HEK293 (cell line): Measurements from ENCODE around the gene HES3.

Source experiments
- CTCF ChIA-PET: fragments of 350-600 bp; formaldehyde crosslinking; extraction: SDS; loops from one replicate; lab custom pipeline; 2021; ENCODE audit warnings: antibody characterized with exemption; lab: Yijun Ruan, JAX
- POLR2A ChIA-PET: fragments of 300-600 bp; formaldehyde crosslinking; extraction: SDS; loops from one replicate; lab custom pipeline; 2020; ENCODE audit warnings: antibody characterized with exemption, inconsistent platforms; lab: Yijun Ruan, JAX
- H3K27ac ChIP-seq: fragments of 200-500 bp; sonication (Bioruptor generic); 2 replicates; pipeline ENCODE4 v1.5.1; 2014; ENCODE audit warnings: low read depth, low read length, control low read depth, inconsistent platforms; ENCODE audit errors: extremely low read depth
- H3K36me3 ChIP-seq, 2 experiments: fragments of 200-500 bp in 1 of 2; sonication (Bioruptor generic) in 1 of 2; 1 replicate in 1 of 2; 2 replicates in 1 of 2; pipeline ENCODE4 v1.5.1; 2014 to 2017; ENCODE audit warnings: inconsistent platforms in 2 of 2, low read length in 2 of 2; ENCODE audit not compliant: control insufficient read depth in 2 of 2, insufficient read depth in 1 of 2
- H3K4me1 ChIP-seq: fragments of 200-500 bp; sonication (Bioruptor generic); 2 replicates; pipeline ENCODE4 v1.5.1; 2014; ENCODE audit warnings: mild to moderate bottlenecking, low read length, inconsistent platforms; ENCODE audit not compliant: control insufficient read depth, insufficient read depth
- H3K4me3 ChIP-seq: 2 replicates; pipeline ENCODE4 v1.5.1; 2011; ENCODE audit warnings: low read depth, mild to moderate bottlenecking, control low read depth, low read length, moderate library complexity
- H3K9me3 ChIP-seq: fragments of 200-500 bp; sonication (Bioruptor generic); 2 replicates; pipeline ENCODE4 v1.5.1; 2014; ENCODE audit warnings: low read depth, low read length, inconsistent platforms; ENCODE audit not compliant: control insufficient read depth, insufficient read depth
- EGR2 ChIP-seq: fragments of 450-650 bp; formaldehyde crosslinking; IDR thresholded peaks from 2 replicates; pipeline ENCODE4 v1.5.1; 2016; ENCODE audit warnings: low read depth, missing biosample characterization, missing genetic modification characterization
- GLIS1 ChIP-seq: fragments of 450-650 bp; formaldehyde crosslinking; IDR thresholded peaks from 2 replicates; pipeline ENCODE4 v1.5.1; 2016; ENCODE audit warnings: missing biosample characterization, missing genetic modification characterization
- GLIS2 ChIP-seq: fragments of 450-650 bp; formaldehyde crosslinking; IDR thresholded peaks from 2 replicates; pipeline ENCODE4 v1.5.1; 2016; ENCODE audit warnings: missing biosample characterization, missing genetic modification characterization
- RBAK ChIP-seq: fragments of 450-650 bp; formaldehyde crosslinking; IDR thresholded peaks from 2 replicates; pipeline ENCODE4 v1.5.1; 2016; ENCODE audit warnings: missing biosample characterization, missing genetic modification characterization
- TRIM28 ChIP-seq: IDR thresholded peaks from 2 replicates; pipeline ENCODE4 v1.6.1; 2011; ENCODE audit warnings: low read length, control low read depth, borderline replicate concordance
- WT1 ChIP-seq: fragments of 450-650 bp; formaldehyde crosslinking; IDR thresholded peaks from 2 replicates; pipeline ENCODE4 v1.5.1; 2016; ENCODE audit warnings: missing biosample characterization, missing genetic modification characterization
- YY2 ChIP-seq: fragments of 450-650 bp; formaldehyde crosslinking; IDR thresholded peaks from 2 replicates; pipeline ENCODE4 v1.5.1; 2016; ENCODE audit warnings: missing biosample characterization, missing genetic modification characterization
- ZEB2 ChIP-seq: fragments of 450-650 bp; formaldehyde crosslinking; IDR thresholded peaks from 2 replicates; pipeline ENCODE4 v1.5.1; 2016; ENCODE audit warnings: missing biosample characterization, missing genetic modification characterization
- ZFHX2 ChIP-seq: fragments of 450-650 bp; formaldehyde crosslinking; conservative IDR thresholded peaks from 2 replicates; pipeline ENCODE4 v1.5.1; 2016; ENCODE audit warnings: missing biosample characterization, missing genetic modification characterization
- ZNF214 ChIP-seq: fragments of 450-650 bp; formaldehyde crosslinking; IDR thresholded peaks from 2 replicates; pipeline ENCODE4 v1.5.1; 2017; ENCODE audit warnings: missing biosample characterization, mild to moderate bottlenecking, missing genetic modification characterization, borderline replicate concordance
- ZNF223 ChIP-seq: fragments of 450-650 bp; formaldehyde crosslinking; IDR thresholded peaks from 2 replicates; pipeline ENCODE4 v1.5.1; 2016; ENCODE audit warnings: missing biosample characterization, missing genetic modification characterization
- ZNF521 ChIP-seq: fragments of 450-650 bp; formaldehyde crosslinking; IDR thresholded peaks from 2 replicates; pipeline ENCODE4 v1.5.1; 2017; ENCODE audit warnings: missing biosample characterization, mild to moderate bottlenecking, missing genetic modification characterization
- ZNF560 ChIP-seq: fragments of 450-650 bp; formaldehyde crosslinking; IDR thresholded peaks from 2 replicates; pipeline ENCODE4 v1.5.1; 2017; ENCODE audit warnings: missing biosample characterization, missing genetic modification characterization, borderline replicate concordance
- ZNF561 ChIP-seq: fragments of 450-650 bp; IDR thresholded peaks from 2 replicates; pipeline ENCODE4 v1.5.1; 2018; ENCODE audit warnings: missing biosample characterization, missing genetic modification characterization, borderline replicate concordance
- ZNF585B ChIP-seq: fragments of 450-650 bp; formaldehyde crosslinking; IDR thresholded peaks from 2 replicates; pipeline ENCODE4 v1.5.1; 2016; ENCODE audit warnings: missing biosample characterization, missing genetic modification characterization
- ZNF600 ChIP-seq: fragments of 450-650 bp; formaldehyde crosslinking; IDR thresholded peaks from 2 replicates; pipeline ENCODE4 v1.5.1; 2016; ENCODE audit warnings: missing biosample characterization, missing genetic modification characterization
- ZNF623 ChIP-seq: fragments of 450-650 bp; formaldehyde crosslinking; IDR thresholded peaks from 2 replicates; pipeline ENCODE4 v1.5.1; 2016; ENCODE audit warnings: missing biosample characterization, missing genetic modification characterization
- ZNF677 ChIP-seq: fragments of 450-650 bp; IDR thresholded peaks from 2 replicates; pipeline ENCODE4 v1.5.0; 2018; ENCODE audit warnings: missing biosample characterization, mild to moderate bottlenecking, missing genetic modification characterization, moderate library complexity
- ZNF76 ChIP-seq: fragments of 450-650 bp; formaldehyde crosslinking; IDR thresholded peaks from 2 replicates; pipeline ENCODE4; 2016; ENCODE audit warnings: low read depth, missing biosample characterization, missing genetic modification characterization, borderline replicate concordance
- ZNF792 ChIP-seq: fragments of 450-650 bp; formaldehyde crosslinking; IDR thresholded peaks from 2 replicates; pipeline ENCODE4 v1.5.1; 2016; ENCODE audit warnings: missing biosample characterization, missing genetic modification characterization
- ZSCAN16 ChIP-seq: fragments of 450-650 bp; formaldehyde crosslinking; IDR thresholded peaks from 2 replicates; pipeline ENCODE4 v1.5.1; 2016; ENCODE audit warnings: missing biosample characterization, missing genetic modification characterization
- TF ChIP-seq, protein P1 (sequence below): fragments of 450-650 bp; formaldehyde crosslinking; IDR thresholded peaks from 2 replicates; pipeline ENCODE4 v1.5.1; 2016; ENCODE audit warnings: missing biosample characterization, missing genetic modification characterization
- TF ChIP-seq, protein P2 (sequence below): fragments of 450-650 bp; formaldehyde crosslinking; IDR thresholded peaks from 2 replicates; pipeline ENCODE4 v1.5.1; 2016; ENCODE audit warnings: missing biosample characterization, missing genetic modification characterization
- TF ChIP-seq, protein P3 (sequence below): fragments of 450-650 bp; formaldehyde crosslinking; IDR thresholded peaks from 2 replicates; pipeline ENCODE4 v1.5.1; 2016; ENCODE audit warnings: missing biosample characterization, missing genetic modification characterization
- TF ChIP-seq, protein P4 (sequence below): sonication (generic); formaldehyde crosslinking; IDR thresholded peaks from 2 replicates; pipeline ENCODE4 v1.8.1; 2022; ENCODE audit warnings: mild to moderate bottlenecking, moderate library complexity, missing genetic modification reagents

The HES3 gene

DNA sequence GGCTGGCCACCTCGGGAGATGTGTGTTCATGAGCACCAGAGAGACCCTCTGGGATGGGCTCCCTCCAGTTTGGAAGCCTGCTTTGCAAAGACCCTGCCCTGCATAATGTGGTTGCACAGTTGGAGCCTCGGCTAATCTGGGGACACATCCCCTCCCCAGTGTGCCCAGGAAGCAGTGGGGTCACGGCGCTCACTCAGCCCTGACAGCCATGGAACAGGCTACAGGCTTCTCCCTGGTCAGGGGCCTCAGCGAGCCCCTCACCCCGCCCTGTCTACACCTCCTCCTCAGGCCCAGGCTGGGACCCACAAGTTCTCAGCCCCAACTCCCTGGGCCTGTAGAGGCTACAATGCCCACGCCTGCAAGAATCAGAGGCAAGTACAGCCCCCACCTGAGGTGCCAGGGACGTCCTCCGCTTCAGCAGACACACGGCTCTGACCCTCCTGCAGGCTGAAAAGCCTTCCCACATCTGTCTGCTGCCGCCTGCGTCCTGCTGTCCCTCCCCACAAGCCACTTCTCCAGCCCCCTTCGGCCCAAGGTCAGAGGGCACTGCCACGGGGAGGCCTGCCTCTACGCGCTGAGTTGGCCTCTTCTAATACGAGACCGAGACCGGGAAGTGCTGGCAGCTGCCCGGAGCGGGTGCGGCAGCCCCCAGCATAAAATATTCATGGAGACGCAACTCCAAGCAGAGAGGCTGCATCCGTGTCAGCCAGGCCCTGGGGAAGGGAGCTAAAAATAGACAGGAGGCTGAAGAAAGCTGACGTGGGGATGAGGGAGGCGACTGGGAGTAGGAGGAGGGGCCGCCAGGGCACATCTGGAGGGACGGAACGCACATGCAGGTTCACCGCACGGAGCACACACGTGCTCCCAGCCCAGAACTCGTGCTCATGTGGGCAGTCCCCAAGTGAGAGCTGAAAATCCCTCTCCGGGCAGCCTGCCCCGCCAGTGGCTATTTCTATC is 32.1 kb downstream of the HES3 start:
- POLR2A ChIA-PET = no interaction called here
- Histone ChIP-seq H3K36me3 (peaks cover 0 to 35% of the 10 kb centered on the region in 2 experiments; a peak in 1 of 3 replicates), H3K27ac (no peak overlapping the region), H3K4me1 (peaks cover 22% of the 10 kb centered on the region), H3K4me3 (no peak overlapping the region)
- CTCF ChIA-PET = interaction anchor here (0.6 to 1.4 kb wide), 2 partner anchors 86 to 147 kb away, joined by 4 to 5 read pairs; no protein-coding TSS in a partner anchor
- TF ChIP-seq ZNF623 (tag by site-specific recombination) = no peak
- peak; percentile 41; the same call in 1 of the 2 replicates for TF ChIP-seq WT1 (tag by site-specific recombination)
- no peak for TF ChIP-seq ZNF585B (tag by site-specific recombination)
- TF ChIP-seq ZNF521 = no peak
- 0 out of 2 replicates have a peak, but pooled peaks have one; percentile 49 for TF ChIP-seq ZNF600 (tag by site-specific recombination)
- no peak for TF ChIP-seq ZEB2 (tag by site-specific recombination)
- TF ChIP-seq ZNF223 (tag by site-specific recombination) = no peak
- no peak for TF ChIP-seq YY2 (tag by site-specific recombination)
- no peak for TF ChIP-seq ZNF561 (tag by site-specific recombination)
- TF ChIP-seq, protein P1, sequence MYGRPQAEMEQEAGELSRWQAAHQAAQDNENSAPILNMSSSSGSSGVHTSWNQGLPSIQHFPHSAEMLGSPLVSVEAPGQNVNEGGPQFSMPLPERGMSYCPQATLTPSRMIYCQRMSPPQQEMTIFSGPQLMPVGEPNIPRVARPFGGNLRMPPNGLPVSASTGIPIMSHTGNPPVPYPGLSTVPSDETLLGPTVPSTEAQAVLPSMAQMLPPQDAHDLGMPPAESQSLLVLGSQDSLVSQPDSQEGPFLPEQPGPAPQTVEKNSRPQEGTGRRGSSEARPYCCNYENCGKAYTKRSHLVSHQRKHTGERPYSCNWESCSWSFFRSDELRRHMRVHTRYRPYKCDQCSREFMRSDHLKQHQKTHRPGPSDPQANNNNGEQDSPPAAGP = peak; percentile 55; the same call in 1 of the 2 replicates
- TF ChIP-seq ZSCAN16 (tag by site-specific recombination) = no peak
- peak; percentile 58 for TF ChIP-seq TRIM28
- TF ChIP-seq, all 188 proteins: peak for 4
- no peaks in the 10 kb centered on the region for H3K9me3 ChIP-seq

DNA sequence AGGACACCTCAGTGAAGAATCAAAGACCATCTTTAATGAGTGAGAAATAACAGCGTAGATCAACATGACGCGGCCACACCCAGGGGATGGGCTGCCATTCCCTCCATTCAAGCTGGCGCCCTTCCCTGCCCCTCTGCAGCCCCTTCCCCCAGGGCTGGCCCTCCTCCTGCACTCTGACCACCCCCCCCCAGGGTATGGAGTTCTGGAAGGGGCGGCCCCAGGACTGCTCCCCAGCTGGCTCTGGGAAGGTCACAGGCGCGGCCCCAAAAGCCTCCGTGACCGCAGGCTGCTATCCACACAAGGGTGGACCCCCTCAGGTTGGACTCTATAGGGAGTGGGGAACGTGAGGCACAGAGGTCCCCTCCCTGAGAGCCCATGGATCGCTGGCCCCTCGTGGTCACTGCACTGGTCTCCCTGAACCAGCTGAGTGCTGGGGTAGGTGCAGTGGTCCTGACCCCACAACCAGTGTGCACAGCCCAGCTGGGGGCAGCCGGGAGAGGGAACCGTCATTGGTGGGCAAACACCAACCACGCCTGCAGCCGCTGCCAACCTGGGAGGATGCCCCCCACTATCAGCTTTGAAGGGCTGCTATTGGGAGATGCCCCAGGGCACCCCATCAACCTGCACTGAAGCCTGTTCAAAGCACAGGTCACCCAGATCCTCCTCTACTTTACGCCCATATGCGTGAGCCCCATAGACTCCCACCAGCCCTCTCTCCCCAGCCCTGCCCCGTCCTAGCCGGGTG is 33.0 kb downstream of the HES3 start:
- Histone ChIP-seq H3K27ac (no peak overlapping the region), H3K9me3 (no peaks in the 10 kb centered on the region), H3K4me1 (peaks cover 14% of the 10 kb centered on the region), H3K4me3 (no peak overlapping the region), H3K36me3 (peaks cover 0 to 35% of the 10 kb centered on the region in 2 experiments; a peak in 1 of 3 replicates)
- TF ChIP-seq, protein P2, sequence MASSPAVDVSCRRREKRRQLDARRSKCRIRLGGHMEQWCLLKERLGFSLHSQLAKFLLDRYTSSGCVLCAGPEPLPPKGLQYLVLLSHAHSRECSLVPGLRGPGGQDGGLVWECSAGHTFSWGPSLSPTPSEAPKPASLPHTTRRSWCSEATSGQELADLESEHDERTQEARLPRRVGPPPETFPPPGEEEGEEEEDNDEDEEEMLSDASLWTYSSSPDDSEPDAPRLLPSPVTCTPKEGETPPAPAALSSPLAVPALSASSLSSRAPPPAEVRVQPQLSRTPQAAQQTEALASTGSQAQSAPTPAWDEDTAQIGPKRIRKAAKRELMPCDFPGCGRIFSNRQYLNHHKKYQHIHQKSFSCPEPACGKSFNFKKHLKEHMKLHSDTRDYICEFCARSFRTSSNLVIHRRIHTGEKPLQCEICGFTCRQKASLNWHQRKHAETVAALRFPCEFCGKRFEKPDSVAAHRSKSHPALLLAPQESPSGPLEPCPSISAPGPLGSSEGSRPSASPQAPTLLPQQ (tag by site-specific recombination) = no peak
- TF ChIP-seq ZNF223 (tag by site-specific recombination) (no peak), ZNF677 (no peak), GLIS2 (peak; percentile 58), ZNF560 (no peak), RBAK (no peak), GLIS1 (tag by site-specific recombination) (no peak)
- ChIA-PET CTCF (interaction anchor here (0.6 kb wide), 1 partner anchor 86 kb away, joined by 4 read pairs; no protein-coding TSS in a partner anchor), POLR2A (no interaction called here)

DNA sequence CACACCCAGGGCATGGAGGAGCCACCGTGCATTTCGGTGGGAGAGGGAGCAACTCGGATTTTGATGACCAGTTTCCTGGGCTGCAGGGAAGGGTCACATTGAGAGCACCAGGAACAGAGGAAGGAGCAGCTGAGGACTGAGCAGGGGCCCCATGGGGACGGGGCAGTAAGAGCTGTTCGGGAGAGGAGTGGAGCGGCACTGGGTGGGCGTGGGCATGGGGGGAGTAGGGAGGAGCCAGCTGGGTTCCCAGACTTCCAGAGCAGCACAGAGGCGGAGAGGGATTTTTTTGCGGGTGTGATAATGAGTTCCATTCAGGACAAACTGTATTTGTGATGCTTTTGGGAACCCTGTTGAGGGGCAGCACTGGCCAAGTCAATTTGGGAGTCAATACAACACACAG is 34.3 kb downstream of the HES3 start:
- Histone ChIP-seq H3K4me1 (peaks cover 3% of the 10 kb centered on the region), H3K36me3 (peaks cover 0 to 41% of the 10 kb centered on the region in 2 experiments; a peak in 1 of 3 replicates), H3K27ac (no peak overlapping the region), H3K4me3 (no peak overlapping the region), H3K9me3 (no peaks in the 10 kb centered on the region)
- CTCF ChIA-PET = interaction anchor here (0.6 kb wide), 2 partner anchors 87 to 890 kb away, joined by 3 to 4 read pairs; no protein-coding TSS in a partner anchor
- POLR2A ChIA-PET = no interaction called here
- TF ChIP-seq ZFHX2 (tag by site-specific recombination) (peak; percentile 54), ZNF76 (tag by site-specific recombination) (no peak), RBAK (no peak), EGR2 (tag by site-specific recombination) (peak; percentile 55), ZNF792 (tag by site-specific recombination) (no peak), ZNF214 (tag by site-specific recombination) (no peak)
- TF ChIP-seq, protein P3, sequence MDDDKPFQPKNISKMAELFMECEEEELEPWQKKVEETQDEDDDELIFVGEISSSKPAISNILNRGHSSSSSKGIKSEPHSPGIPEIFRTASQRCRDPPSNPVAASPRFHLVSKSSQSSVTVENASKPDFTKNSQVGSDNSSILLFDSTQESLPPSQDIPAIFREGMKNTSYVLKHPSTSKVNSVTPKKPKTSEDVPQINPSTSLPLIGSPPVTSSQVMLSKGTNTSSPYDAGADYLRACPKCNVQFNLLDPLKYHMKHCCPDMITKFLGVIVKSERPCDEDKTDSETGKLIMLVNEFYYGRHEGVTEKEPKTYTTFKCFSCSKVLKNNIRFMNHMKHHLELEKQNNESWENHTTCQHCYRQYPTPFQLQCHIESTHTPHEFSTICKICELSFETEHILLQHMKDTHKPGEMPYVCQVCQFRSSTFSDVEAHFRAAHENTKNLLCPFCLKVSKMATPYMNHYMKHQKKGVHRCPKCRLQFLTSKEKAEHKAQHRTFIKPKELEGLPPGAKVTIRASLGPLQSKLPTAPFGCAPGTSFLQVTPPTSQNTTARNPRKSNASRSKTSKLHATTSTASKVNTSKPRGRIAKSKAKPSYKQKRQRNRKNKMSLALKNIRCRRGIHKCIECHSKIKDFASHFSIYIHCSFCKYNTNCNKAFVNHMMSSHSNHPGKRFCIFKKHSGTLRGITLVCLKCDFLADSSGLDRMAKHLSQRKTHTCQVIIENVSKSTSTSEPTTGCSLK (tag by site-specific recombination) = no peak
- TF ChIP-seq, protein P4, sequence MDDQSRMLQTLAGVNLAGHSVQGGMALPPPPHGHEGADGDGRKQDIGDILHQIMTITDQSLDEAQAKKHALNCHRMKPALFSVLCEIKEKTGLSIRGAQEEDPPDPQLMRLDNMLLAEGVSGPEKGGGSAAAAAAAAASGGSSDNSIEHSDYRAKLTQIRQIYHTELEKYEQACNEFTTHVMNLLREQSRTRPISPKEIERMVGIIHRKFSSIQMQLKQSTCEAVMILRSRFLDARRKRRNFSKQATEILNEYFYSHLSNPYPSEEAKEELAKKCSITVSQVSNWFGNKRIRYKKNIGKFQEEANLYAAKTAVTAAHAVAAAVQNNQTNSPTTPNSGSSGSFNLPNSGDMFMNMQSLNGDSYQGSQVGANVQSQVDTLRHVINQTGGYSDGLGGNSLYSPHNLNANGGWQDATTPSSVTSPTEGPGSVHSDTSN (CRISPR knock-in tag) = no peak
